ENCODE data around the gene POU2F2.

The POU2F2 gene

DNA sequence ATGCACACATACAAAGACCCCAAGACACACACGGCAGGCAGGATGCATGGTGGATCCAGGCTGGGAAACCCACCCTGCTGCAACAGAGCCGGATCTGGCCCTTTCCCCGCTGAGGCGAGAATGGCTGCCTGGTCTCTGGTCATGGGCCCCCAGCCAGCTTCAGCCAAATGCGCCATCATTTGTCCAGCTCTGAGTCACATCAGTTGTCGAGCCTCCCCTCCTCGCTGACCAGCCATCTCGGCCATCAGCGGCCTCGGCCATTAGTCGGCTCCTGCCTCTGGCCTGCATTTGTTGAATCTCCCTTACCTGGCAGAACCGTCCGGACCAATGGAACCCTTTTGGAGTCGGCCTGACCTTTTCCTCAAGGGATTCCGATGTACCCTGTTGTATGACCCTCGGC is 38.5 kb upstream of the POU2F2 start:
- Histone ChIP-seq H3K36me3 (no peaks in the 10 kb centered on the region), H3K27me3 (peaks cover 40% of the 10 kb centered on the region), H3K9me3 (no peaks in the 10 kb centered on the region), H3K4me3 (ENCODE audit: low read depth in 1 of 2, low read length in 1 of 2) (no peak overlapping the region), H3K27ac (no peak overlapping the region), H3K4me1 (ENCODE audit: control insufficient read depth in 1 of 2, insufficient read depth in 1 of 2, low read depth in 1 of 2, low read length in 1 of 2) (peaks cover 2 to 6% of the 10 kb centered on the region in 2 experiments)
- TF ChIP-seq, protein P1, sequence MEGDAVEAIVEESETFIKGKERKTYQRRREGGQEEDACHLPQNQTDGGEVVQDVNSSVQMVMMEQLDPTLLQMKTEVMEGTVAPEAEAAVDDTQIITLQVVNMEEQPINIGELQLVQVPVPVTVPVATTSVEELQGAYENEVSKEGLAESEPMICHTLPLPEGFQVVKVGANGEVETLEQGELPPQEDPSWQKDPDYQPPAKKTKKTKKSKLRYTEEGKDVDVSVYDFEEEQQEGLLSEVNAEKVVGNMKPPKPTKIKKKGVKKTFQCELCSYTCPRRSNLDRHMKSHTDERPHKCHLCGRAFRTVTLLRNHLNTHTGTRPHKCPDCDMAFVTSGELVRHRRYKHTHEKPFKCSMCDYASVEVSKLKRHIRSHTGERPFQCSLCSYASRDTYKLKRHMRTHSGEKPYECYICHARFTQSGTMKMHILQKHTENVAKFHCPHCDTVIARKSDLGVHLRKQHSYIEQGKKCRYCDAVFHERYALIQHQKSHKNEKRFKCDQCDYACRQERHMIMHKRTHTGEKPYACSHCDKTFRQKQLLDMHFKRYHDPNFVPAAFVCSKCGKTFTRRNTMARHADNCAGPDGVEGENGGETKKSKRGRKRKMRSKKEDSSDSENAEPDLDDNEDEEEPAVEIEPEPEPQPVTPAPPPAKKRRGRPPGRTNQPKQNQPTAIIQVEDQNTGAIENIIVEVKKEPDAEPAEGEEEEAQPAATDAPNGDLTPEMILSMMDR (IDR thresholded peaks at IDR 0.05) = no peak

DNA sequence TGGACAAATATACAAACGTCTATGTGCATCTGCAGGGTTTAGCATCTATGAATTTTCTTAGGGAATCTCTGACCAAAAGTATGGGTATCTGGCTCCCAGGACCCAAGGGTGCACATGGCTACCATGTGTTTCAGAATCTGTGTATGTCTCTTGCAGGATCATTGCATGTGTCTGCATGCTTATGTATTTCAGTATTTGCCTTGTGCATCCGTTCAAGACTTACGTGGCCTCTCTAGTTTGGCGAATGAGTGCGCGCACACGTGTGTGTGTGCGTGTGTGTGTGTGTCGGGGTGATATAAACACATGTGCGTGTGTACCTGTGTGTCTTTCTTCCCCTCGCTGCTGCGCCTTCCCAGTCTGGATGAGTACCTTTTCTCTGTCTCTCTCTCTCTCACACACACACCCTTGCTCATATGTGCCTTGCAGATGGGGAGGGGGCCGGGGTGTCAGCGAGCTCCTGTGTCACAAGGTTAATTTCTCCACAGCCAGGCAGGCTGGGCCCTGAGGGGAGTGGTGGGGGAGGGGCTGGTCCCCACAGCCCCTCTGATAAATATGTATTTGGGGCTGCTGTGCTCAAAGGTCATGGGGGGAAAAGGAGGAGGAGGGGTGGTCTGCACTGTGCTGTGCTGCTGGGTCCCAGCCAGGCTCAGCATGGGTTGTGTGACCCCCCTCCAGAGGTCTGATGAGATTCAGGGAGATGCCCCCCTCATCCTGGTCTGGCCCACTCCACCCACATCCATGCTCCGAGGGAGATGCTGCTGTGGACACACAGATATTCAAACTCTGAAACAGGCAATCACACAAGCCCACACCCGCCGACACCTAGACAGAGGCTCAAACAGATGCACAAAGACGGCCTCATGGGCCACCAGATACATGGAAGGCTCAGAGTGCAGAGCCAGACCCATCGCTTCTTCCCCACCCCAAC is 37.5 kb upstream of the POU2F2 start:
- TF ChIP-seq, protein P1 (IDR thresholded peaks at IDR 0.05) = no peak

DNA sequence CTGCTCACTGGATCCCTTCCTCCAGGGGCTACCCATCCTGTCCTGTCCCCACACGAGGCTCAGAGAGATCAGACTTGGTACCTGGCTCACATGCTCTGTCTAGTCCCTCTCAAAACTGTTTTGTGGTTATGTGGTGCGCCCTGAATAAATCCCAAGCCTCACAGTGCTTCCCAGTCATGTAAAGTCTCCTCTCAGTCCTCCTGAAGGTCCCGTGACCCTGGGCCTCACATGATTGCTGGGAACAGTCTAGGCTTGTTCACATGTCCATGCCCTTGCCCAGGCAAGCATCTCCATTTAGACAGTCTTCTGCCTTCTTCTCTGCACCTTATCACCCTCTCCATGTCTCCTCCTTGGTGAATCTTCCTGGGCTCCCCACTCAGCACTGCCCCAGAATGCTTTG is 36.0 kb upstream of the POU2F2 start:
- Histone ChIP-seq H3K27ac (no peak overlapping the region), H3K4me3 (ENCODE audit: low read depth in 1 of 2, low read length in 1 of 2) (no peak overlapping the region), H3K27me3 (peaks cover 22% of the 10 kb centered on the region), H3K4me1 (ENCODE audit: control insufficient read depth in 1 of 2, insufficient read depth in 1 of 2, low read depth in 1 of 2, low read length in 1 of 2) (peaks cover 0 to 3% of the 10 kb centered on the region in 2 experiments), H3K9me3 (no peaks in the 10 kb centered on the region), H3K36me3 (no peaks in the 10 kb centered on the region)
- TF ChIP-seq, protein P1 (IDR thresholded peaks at IDR 0.05) = no peak

More for the DNA sequence above, 37.5 kb upstream of the POU2F2 start:
- Histone ChIP-seq H3K4me3 (ENCODE audit: low read depth in 1 of 2, low read length in 1 of 2) (no peak overlapping the region), H3K27ac (no peak overlapping the region), H3K4me1 (ENCODE audit: control insufficient read depth in 1 of 2, insufficient read depth in 1 of 2, low read depth in 1 of 2, low read length in 1 of 2) (peaks cover 0 to 3% of the 10 kb centered on the region in 2 experiments), H3K9me3 (no peaks in the 10 kb centered on the region), H3K36me3 (no peaks in the 10 kb centered on the region), H3K27me3 (peaks cover 33% of the 10 kb centered on the region)

DNA sequence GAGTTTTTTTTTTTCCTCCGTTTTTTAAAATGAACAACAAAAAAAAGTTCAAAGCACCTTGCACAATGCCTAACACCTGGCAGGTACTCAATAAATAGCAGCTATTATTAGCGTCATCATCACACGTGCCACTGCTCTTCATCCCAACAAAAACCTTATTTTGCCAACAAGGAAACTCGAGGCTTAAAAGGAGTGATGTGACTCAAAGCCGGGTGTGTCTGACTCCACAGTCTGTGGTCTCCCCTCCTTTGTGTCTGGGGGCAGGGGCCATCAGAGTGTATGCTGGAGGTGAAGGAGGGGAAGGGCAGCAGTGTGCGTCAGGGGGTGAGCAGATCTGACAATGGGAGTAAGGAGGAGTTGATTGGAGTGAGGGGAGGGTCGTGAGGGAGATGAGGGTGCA is 34.1 kb upstream of the POU2F2 start:
- Histone ChIP-seq H3K27me3 (peaks cover 38% of the 10 kb centered on the region), H3K27ac (no peak overlapping the region), H3K4me3 (ENCODE audit: low read depth in 1 of 2, low read length in 1 of 2) (no peak overlapping the region), H3K9me3 (no peaks in the 10 kb centered on the region), H3K4me1 (ENCODE audit: control insufficient read depth in 1 of 2, insufficient read depth in 1 of 2, low read depth in 1 of 2, low read length in 1 of 2) (peaks cover 0 to 3% of the 10 kb centered on the region in 2 experiments), H3K36me3 (no peaks in the 10 kb centered on the region)
- TF ChIP-seq, protein P1 (IDR thresholded peaks at IDR 0.05) = no peak

DNA sequence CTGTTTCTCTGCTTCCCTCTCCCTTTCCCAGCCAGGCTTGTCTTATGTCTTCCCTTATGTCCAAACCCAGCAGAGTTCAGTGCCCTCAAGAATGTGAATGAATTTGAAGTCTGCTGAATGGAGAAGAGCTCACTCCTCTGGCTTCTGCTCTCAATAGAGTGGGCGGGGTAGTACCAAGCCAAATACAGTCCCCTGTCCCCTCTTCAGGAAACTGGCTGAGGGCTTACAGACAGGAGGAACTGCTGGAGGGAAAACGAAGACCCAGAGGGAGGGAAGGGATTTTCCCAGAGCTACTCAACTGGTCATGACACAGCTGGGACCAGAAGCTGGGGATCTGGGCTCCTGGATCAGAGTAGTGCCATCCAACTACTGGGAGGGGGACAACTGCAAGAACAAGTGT is 32.9 kb upstream of the POU2F2 start:
- H3K36me3 ChIP-seq = no peaks in the 10 kb centered on the region
- peaks cover 49% of the 10 kb centered on the region for H3K27me3 ChIP-seq
- TF ChIP-seq, protein P1 (IDR thresholded peaks at IDR 0.05) = no peak
- H3K27ac ChIP-seq = no peak overlapping the region
- H3K9me3 ChIP-seq = no peaks in the 10 kb centered on the region
- H3K4me1 ChIP-seq (ENCODE audit: control insufficient read depth in 1 of 2, insufficient read depth in 1 of 2, low read depth in 1 of 2, low read length in 1 of 2) = peaks cover 0 to 3% of the 10 kb centered on the region in 2 experiments
- no peak overlapping the region for H3K4me3 ChIP-seq (ENCODE audit: low read depth in 1 of 2, low read length in 1 of 2)

All from neutrophil (primary cell).